Endodermal cell (in vitro differentiated cells): Measurements from ENCODE around the gene KRTAP4-6. TPM values are rescaled to one million over a fixed set of nuclear protein-coding genes. Genes with fewer than 3 reads are reported as not detected.

ENCODE experiments used
- DNase-seq: peaks from one replicate; pipeline ENCODE4 v3.0.0-alpha.2; 2017
- H3K27ac ChIP-seq: 2 replicates; pipeline ENCODE4 v1.5.1; 2013; ENCODE audit warnings: mild to moderate bottlenecking, low read depth, low read length, moderate library complexity
- H3K27me3 ChIP-seq: 2 replicates; pipeline ENCODE4 v1.6.1; 2013; ENCODE audit warnings: mild to moderate bottlenecking, low read length, moderate library complexity; ENCODE audit not compliant: insufficient read depth, control insufficient read depth, poor library complexity, severe bottlenecking
- H3K36me3 ChIP-seq: 2 replicates; pipeline ENCODE4 v1.7.0; 2013; ENCODE audit warnings: mild to moderate bottlenecking, low read length, moderate library complexity; ENCODE audit not compliant: control insufficient read depth, insufficient read depth
- H3K4me1 ChIP-seq: one replicate; pipeline ENCODE4 v1.7.0; 2013; ENCODE audit warnings: low read length; ENCODE audit not compliant: control insufficient read depth, insufficient read depth
- H3K4me3 ChIP-seq: 2 replicates; pipeline ENCODE4 v1.5.1; 2013; ENCODE audit warnings: mild to moderate bottlenecking, low read length, moderate library complexity
- H3K9ac ChIP-seq: 2 replicates; pipeline ENCODE4 v1.6.1; 2013; ENCODE audit warnings: mild to moderate bottlenecking, low read length, moderate library complexity; ENCODE audit not compliant: poor library complexity, severe bottlenecking; ENCODE audit errors: extremely low read depth
- H3K9me3 ChIP-seq: 2 replicates; pipeline ENCODE4 v1.6.1; 2013; ENCODE audit warnings: mild to moderate bottlenecking, low read length, moderate library complexity; ENCODE audit not compliant: control insufficient read depth
- H3K27ac Mint-ChIP-seq: 2 replicates; pipeline ENCODE4 v1.8.0; 2020; ENCODE audit warnings: mixed read lengths
- H3K27me3 Mint-ChIP-seq: 2 replicates; pipeline ENCODE4 v1.8.0; 2021; ENCODE audit warnings: mild to moderate bottlenecking, mixed read lengths; ENCODE audit not compliant: insufficient read depth
- H3K36me3 Mint-ChIP-seq: 2 replicates; pipeline ENCODE4 v1.8.0; 2020; ENCODE audit warnings: low read depth, mixed read lengths
- H3K4me1 Mint-ChIP-seq: 2 replicates; pipeline ENCODE4 v1.8.0; 2020; ENCODE audit warnings: mixed read lengths
- H3K4me3 Mint-ChIP-seq: 2 replicates; pipeline ENCODE4 v1.8.0; 2020; ENCODE audit warnings: mild to moderate bottlenecking, moderate library complexity, mixed read lengths
- H3K9me3 Mint-ChIP-seq: 2 replicates; pipeline ENCODE4 v1.8.0; 2020; ENCODE audit warnings: mild to moderate bottlenecking, mixed read lengths
- WGBS, 2 experiments: methylation state at CpG; one replicate each; pipeline versions ENCODE4 v1.1.5 to v1.1.7; 2013; ENCODE audit warnings: missing lambda C conversion rate in 2 of 2, mixed read lengths in 1 of 2; ENCODE audit not compliant: insufficient coverage in 1 of 2, insufficient read length in 1 of 2; 5-methylcytosine and 5-hydroxymethylcytosine counted together
- total RNA-seq, 2 donors: library from RNA; stranded (reverse); fragmentation: NEBNext Ultra II Directional in 1 of 2; extraction: Animal tissue kit (Norgen Biotek cat#: 25700) in 1 of 2; gene quantifications; 2 replicates in 1 of 2; 3 replicates in 1 of 2; pipeline ENCODE4 v1.2.1, GENCODE V29; 2021
- TF ChIP-seq, protein P1 (sequence below): fragments of 200-600 bp; sonication (generic); conservative IDR thresholded peaks from 2 replicates; pipeline ENCODE4 v1.5.0; 2021; ENCODE audit warnings: antibody characterized with exemption, mild to moderate bottlenecking

The KRTAP4-6 gene
- total RNA-seq, 2 donors from 2014 or later = not detected

GRCh38 chr17:41098481-41098880 lies 41.9 kb downstream of the KRTAP4-6 start:
- Histone ChIP-seq H3K4me1 (no peaks in the 10 kb centered on the region), H3K36me3 (no peaks in the 10 kb centered on the region), H3K9ac (no peak overlapping the region), H3K9me3 (peaks cover 4% of the 10 kb centered on the region), H3K27me3 (no peaks in the 10 kb centered on the region), H3K27ac (no peak overlapping the region), H3K4me3 (no peak overlapping the region)
- TF ChIP-seq, protein P1, sequence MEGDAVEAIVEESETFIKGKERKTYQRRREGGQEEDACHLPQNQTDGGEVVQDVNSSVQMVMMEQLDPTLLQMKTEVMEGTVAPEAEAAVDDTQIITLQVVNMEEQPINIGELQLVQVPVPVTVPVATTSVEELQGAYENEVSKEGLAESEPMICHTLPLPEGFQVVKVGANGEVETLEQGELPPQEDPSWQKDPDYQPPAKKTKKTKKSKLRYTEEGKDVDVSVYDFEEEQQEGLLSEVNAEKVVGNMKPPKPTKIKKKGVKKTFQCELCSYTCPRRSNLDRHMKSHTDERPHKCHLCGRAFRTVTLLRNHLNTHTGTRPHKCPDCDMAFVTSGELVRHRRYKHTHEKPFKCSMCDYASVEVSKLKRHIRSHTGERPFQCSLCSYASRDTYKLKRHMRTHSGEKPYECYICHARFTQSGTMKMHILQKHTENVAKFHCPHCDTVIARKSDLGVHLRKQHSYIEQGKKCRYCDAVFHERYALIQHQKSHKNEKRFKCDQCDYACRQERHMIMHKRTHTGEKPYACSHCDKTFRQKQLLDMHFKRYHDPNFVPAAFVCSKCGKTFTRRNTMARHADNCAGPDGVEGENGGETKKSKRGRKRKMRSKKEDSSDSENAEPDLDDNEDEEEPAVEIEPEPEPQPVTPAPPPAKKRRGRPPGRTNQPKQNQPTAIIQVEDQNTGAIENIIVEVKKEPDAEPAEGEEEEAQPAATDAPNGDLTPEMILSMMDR = no peak
- H3K9me3 Mint-ChIP-seq = peaks cover 6% of the 10 kb centered on the region
- no peak overlapping the region for H3K27ac Mint-ChIP-seq
- H3K4me1 Mint-ChIP-seq = no peaks in the 10 kb centered on the region
- WGBS, 2 experiments = 82 to 83% methylated on average over 2 to 6 of the region's 6 CpGs
- no peaks in the 10 kb centered on the region for H3K36me3 Mint-ChIP-seq
- peaks cover 3% of the 10 kb centered on the region for H3K27me3 Mint-ChIP-seq
- DNase-seq = no peak
- no peak overlapping the region for H3K4me3 Mint-ChIP-seq

- Mint-ChIP-seq H3K27me3 (peaks cover 3% of the 10 kb centered on the region), H3K27ac (no peak within 1 kb of the TSS)
These were observed 42.3 kb downstream of the KRTAP4-6 start, which contains the start of gene KRTAP4-8 for GRCh38 chr17:41098042-41098441. KRTAP4-8 (minus strand) TSS chr17:41098142; CDS start chr17:41098084, 58 bp downstream.

GRCh38 chr17:41096055-41096454 lies 44.3 kb downstream of the KRTAP4-6 start:
- Mint-ChIP-seq H3K27ac (no peak overlapping the region), H3K27me3 (peaks cover 3% of the 10 kb centered on the region), H3K9me3 (peaks cover 21% of the 10 kb centered on the region), H3K4me3 (no peak overlapping the region), H3K4me1 (no peaks in the 10 kb centered on the region), H3K36me3 (no peaks in the 10 kb centered on the region)
- no peaks in the 10 kb centered on the region for H3K36me3 ChIP-seq
- TF ChIP-seq, protein P1 = no peak
- peaks cover 15% of the 10 kb centered on the region for H3K9me3 ChIP-seq
- no peaks in the 10 kb centered on the region for H3K4me1 ChIP-seq
- no peaks in the 10 kb centered on the region for H3K27me3 ChIP-seq
- H3K4me3 ChIP-seq = no peak overlapping the region
- no peak overlapping the region for H3K9ac ChIP-seq
- WGBS, 2 experiments = 97% methylated on average over 4 to 7 of the region's 7 CpGs
- H3K27ac ChIP-seq = no peak overlapping the region
- no peak for DNase-seq

More at GRCh38 chr17:41098042-41098441, 42.3 kb downstream of the KRTAP4-6 start, which contains the start of gene KRTAP4-8:
- Histone ChIP-seq H3K27me3 (no peaks in the 10 kb centered on the region), H3K4me3 (no peak within 1 kb of the TSS), H3K4me1 (no peaks in the 10 kb centered on the region), H3K9ac (no peak within 1 kb of the TSS), H3K36me3 (no peaks in the 10 kb centered on the region), H3K9me3 (peaks cover 4% of the 10 kb centered on the region), H3K27ac (no peak within 1 kb of the TSS)
- H3K36me3 Mint-ChIP-seq = no peaks in the 10 kb centered on the region
- WGBS, 2 experiments = 85% methylated on average over 1 of the region's 4 CpGs; no CpG with 5 or more reads in 1 of the 2 experiments
- H3K4me3 Mint-ChIP-seq = no peak within 1 kb of the TSS
- no peaks in the 10 kb centered on the region for H3K4me1 Mint-ChIP-seq
- H3K9me3 Mint-ChIP-seq = peaks cover 10% of the 10 kb centered on the region
- no peak for DNase-seq
- TF ChIP-seq, protein P1 = no peak

Other genes with a start within 250 kb of the KRTAP4-6 start
- gene KRT23, start 202.9 kb downstream of the KRTAP4-6 start, total RNA-seq = not detected
- not detected for gene KRT39, start 173.6 kb downstream of the KRTAP4-6 start, total RNA-seq
- gene KRT40, start 156.2 kb downstream of the KRTAP4-6 start, total RNA-seq = not detected
- gene KRTAP3-3, start 146.4 kb downstream of the KRTAP4-6 start, total RNA-seq = not detected
- not detected for gene KRTAP3-2, start 140.6 kb downstream of the KRTAP4-6 start, total RNA-seq
- not detected for gene KRTAP3-1, start 131.4 kb downstream of the KRTAP4-6 start, total RNA-seq
- not detected for gene KRTAP1-5, start 113.3 kb downstream of the KRTAP4-6 start, total RNA-seq
- not detected for gene KRTAP1-4, start 110.3 kb downstream of the KRTAP4-6 start, total RNA-seq
- not detected for gene KRTAP1-3, start 105.7 kb downstream of the KRTAP4-6 start, total RNA-seq
- not detected for gene KRTAP1-1, start 99.1 kb downstream of the KRTAP4-6 start, total RNA-seq
- not detected for gene KRTAP2-1, start 93.2 kb downstream of the KRTAP4-6 start, total RNA-seq
- not detected for gene KRTAP2-2, start 85.3 kb downstream of the KRTAP4-6 start, total RNA-seq
- gene KRTAP2-3, start 80.4 kb downstream of the KRTAP4-6 start, total RNA-seq = not detected
- not detected for gene KRTAP2-4, start 74.7 kb downstream of the KRTAP4-6 start, total RNA-seq
- not detected for gene KRTAP4-7, start 56.4 kb downstream of the KRTAP4-6 start, total RNA-seq
- gene KRTAP4-8, start 42.4 kb downstream of the KRTAP4-6 start, total RNA-seq = not detected
- gene KRTAP4-16, start 38.3 kb downstream of the KRTAP4-6 start, total RNA-seq = not detected
- gene KRTAP4-9, start 35.2 kb downstream of the KRTAP4-6 start, total RNA-seq = not detected
- gene KRTAP4-11, start 22.2 kb downstream of the KRTAP4-6 start, total RNA-seq = not detected
- gene KRTAP4-12, start 16.4 kb downstream of the KRTAP4-6 start, total RNA-seq = not detected
- gene KRTAP4-5, start 9.3 kb upstream of the KRTAP4-6 start, total RNA-seq = not detected
- not detected for gene KRTAP4-4, start 20.2 kb upstream of the KRTAP4-6 start, total RNA-seq
- not detected for gene KRTAP4-3, start 27.7 kb upstream of the KRTAP4-6 start, total RNA-seq
- gene KRTAP4-2, start 37.7 kb upstream of the KRTAP4-6 start, total RNA-seq = not detected
- gene KRTAP4-1, start 44.4 kb upstream of the KRTAP4-6 start, total RNA-seq = not detected
- gene KRTAP9-1, start 49.3 kb upstream of the KRTAP4-6 start, total RNA-seq = not detected
- not detected for gene KRTAP9-2, start 86.1 kb upstream of the KRTAP4-6 start, total RNA-seq
- not detected for gene KRTAP9-3, start 91.9 kb upstream of the KRTAP4-6 start, total RNA-seq
- not detected for gene KRTAP9-8, start 97.5 kb upstream of the KRTAP4-6 start, total RNA-seq
- gene KRTAP9-4, start 109.1 kb upstream of the KRTAP4-6 start, total RNA-seq = not detected
- gene KRTAP9-9, start 114.8 kb upstream of the KRTAP4-6 start, total RNA-seq = not detected
- not detected for gene KRTAP9-6, start 124.8 kb upstream of the KRTAP4-6 start, total RNA-seq
- gene KRTAP9-7, start 135.2 kb upstream of the KRTAP4-6 start, total RNA-seq = not detected
- gene KRTAP29-1, start 162.3 kb upstream of the KRTAP4-6 start, total RNA-seq = not detected
- gene KRTAP16-1, start 168.8 kb upstream of the KRTAP4-6 start, total RNA-seq = not detected
- gene KRTAP17-1, start 175.2 kb upstream of the KRTAP4-6 start, total RNA-seq = under 1 TPM; 0.46 to 0.48 TPM
- gene KRT33A, start 210.3 kb upstream of the KRTAP4-6 start, total RNA-seq = not detected
- not detected for gene KRT33B, start 229.3 kb upstream of the KRTAP4-6 start, total RNA-seq
- gene KRT34, start 241.8 kb upstream of the KRTAP4-6 start, total RNA-seq = not detected